Fibroblast of the conjunctiva (primary cell): ENCODE measurements around the gene RADIL.
A peak's percentile ranks its signal among the peaks of the same experiment; 100 is the strongest.

Source experiments
- DNase-seq: peaks from one replicate; pipeline ENCODE4 v3.0.0-alpha.2; 2010; ENCODE audit warnings: low read depth

The RADIL gene

GRCh38 chr7:4883033-4883371 lies 514 bp downstream of the RADIL start:
- DNase-seq: no peak

- peak; percentile 73 for DNase-seq
Measured at GRCh38 chr7:4882169-4883032, 1.1 kb downstream of the RADIL start.

GRCh38 chr7:4880218-4880617 lies 3.3 kb downstream of the RADIL start:
- DNase-seq: no peak

- no peak for DNase-seq
Measured at GRCh38 chr7:4879396-4880081, 4.0 kb downstream of the RADIL start.

- DNase-seq: no peak
Measured at GRCh38 chr7:4878336-4879335, 4.9 kb downstream of the RADIL start.

GRCh38 chr7:4876586-4876985 lies 6.9 kb downstream of the RADIL start:
- DNase-seq: no peak

- DNase-seq: no peak
Measured at GRCh38 chr7:4875391-4875790, 8.1 kb downstream of the RADIL start.

GRCh38 chr7:4873071-4873944 lies 10.2 kb downstream of the RADIL start:
- DNase-seq: no peak

GRCh38 chr7:4871930-4872675 lies 11.4 kb downstream of the RADIL start:
- no peak for DNase-seq

GRCh38 chr7:4871056-4871680 lies 12.3 kb downstream of the RADIL start:
- no peak for DNase-seq

- no peak for DNase-seq
Measured at GRCh38 chr7:4868493-4868892, 15.0 kb downstream of the RADIL start.

GRCh38 chr7:4866528-4867496 lies 16.7 kb downstream of the RADIL start:
- no peak for DNase-seq

- DNase-seq: no peak
Measured at GRCh38 chr7:4862156-4862555, 21.4 kb downstream of the RADIL start.

GRCh38 chr7:4861673-4862072 lies 21.8 kb downstream of the RADIL start, which contains the start of gene PAPOLB:
PAPOLB (minus strand) TSS chr7:4862030; CDS start chr7:4861810, 220 bp downstream.
- no peak for DNase-seq

- no peak for DNase-seq
Measured at GRCh38 chr7:4861227-4861626, 22.3 kb downstream of the RADIL start.

GRCh38 chr7:4857189-4857588 lies 26.3 kb downstream of the RADIL start:
- DNase-seq: no peak

GRCh38 chr7:4856336-4857057 lies 27.0 kb downstream of the RADIL start:
- no peak for DNase-seq

- no peak for DNase-seq
Measured at GRCh38 chr7:4854916-4855315, 28.6 kb downstream of the RADIL start.
